GM10266 (cell line): ENCODE measurements around the gene PRDM16.

Source experiments
- DNase-seq: peaks from one replicate; pipeline ENCODE4 v3.0.0; 2012; ENCODE audit errors: extremely low spot score
- CTCF ChIP-seq: IDR thresholded peaks from 2 replicates; pipeline ENCODE4 v1.5.1; 2012; ENCODE audit warnings: mild to moderate bottlenecking, low read depth; ENCODE audit not compliant: control insufficient read depth, insufficient read depth; ENCODE audit errors: missing control alignments

Gene PRDM16

GRCh38 chr1:3431686-3432085 is 362.7 kb downstream of the PRDM16 start:
- DNase-seq = no peak
- TF ChIP-seq CTCF = no peak

- DNase-seq = no peak
- TF ChIP-seq CTCF = no peak
Observed at GRCh38 chr1:3432306-3432705, 363.3 kb downstream of the PRDM16 start.

- DNase-seq = no peak
- TF ChIP-seq CTCF = no peak
Observed at GRCh38 chr1:3433076-3433475, 364.1 kb downstream of the PRDM16 start.

GRCh38 chr1:3433596-3434320 is 364.8 kb downstream of the PRDM16 start:
- TF ChIP-seq CTCF = no peak
- DNase-seq = no peak

GRCh38 chr1:3434406-3435110 is 365.6 kb downstream of the PRDM16 start:
- no peak for DNase-seq
- TF ChIP-seq CTCF = no peak

GRCh38 chr1:3435666-3436065 is 366.7 kb downstream of the PRDM16 start:
- DNase-seq = no peak
- no peak for TF ChIP-seq CTCF

GRCh38 chr1:3436451-3436850 is 367.4 kb downstream of the PRDM16 start:
- DNase-seq = no peak
- TF ChIP-seq CTCF = no peak
